Measurements from ENCODE around the gene GPR158.

DNA sequence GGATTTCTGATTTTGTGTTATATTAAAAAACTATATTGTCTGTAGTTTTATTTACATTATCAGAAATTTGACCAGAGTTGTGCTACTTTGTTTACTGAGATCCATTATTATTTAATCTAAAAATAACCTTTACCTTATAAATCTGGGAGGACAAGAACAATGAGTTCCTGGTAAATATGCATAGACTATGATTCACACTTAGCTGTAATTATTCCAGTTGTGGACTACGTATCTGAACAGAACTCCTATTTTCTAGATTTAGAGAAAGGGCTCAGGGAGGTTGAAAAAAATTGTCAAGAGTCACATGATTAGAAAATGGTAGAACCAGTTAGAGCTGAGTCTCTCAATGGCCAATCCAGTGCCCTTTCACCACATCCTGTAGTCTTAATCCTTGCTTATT, 4.2 kb upstream of the GPR158 start:
- TF ChIP-seq, protein P1, sequence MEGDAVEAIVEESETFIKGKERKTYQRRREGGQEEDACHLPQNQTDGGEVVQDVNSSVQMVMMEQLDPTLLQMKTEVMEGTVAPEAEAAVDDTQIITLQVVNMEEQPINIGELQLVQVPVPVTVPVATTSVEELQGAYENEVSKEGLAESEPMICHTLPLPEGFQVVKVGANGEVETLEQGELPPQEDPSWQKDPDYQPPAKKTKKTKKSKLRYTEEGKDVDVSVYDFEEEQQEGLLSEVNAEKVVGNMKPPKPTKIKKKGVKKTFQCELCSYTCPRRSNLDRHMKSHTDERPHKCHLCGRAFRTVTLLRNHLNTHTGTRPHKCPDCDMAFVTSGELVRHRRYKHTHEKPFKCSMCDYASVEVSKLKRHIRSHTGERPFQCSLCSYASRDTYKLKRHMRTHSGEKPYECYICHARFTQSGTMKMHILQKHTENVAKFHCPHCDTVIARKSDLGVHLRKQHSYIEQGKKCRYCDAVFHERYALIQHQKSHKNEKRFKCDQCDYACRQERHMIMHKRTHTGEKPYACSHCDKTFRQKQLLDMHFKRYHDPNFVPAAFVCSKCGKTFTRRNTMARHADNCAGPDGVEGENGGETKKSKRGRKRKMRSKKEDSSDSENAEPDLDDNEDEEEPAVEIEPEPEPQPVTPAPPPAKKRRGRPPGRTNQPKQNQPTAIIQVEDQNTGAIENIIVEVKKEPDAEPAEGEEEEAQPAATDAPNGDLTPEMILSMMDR (conservative IDR thresholded peaks at IDR 0.05; ENCODE audit: low read depth, low read length) = no peak
- TF ChIP-seq EZH2 (IDR thresholded peaks at IDR 0.05; ENCODE audit: low read length, unreplicated experiment) = no peak

Measured in PC-3 (cell line).